CD14-positive monocyte (primary cell): Measurements from ENCODE around the gene NUBPL. TPM values are rescaled to one million over a fixed set of nuclear protein-coding genes. Genes with fewer than 3 reads are reported as not detected.

Source experiments
- DNase-seq, 3 donors: peaks; one replicate each; pipeline ENCODE4 v3.0.0-alpha.2; 2011 to 2022
- H2AFZ ChIP-seq: 2 replicates; pipeline ENCODE4 v1.6.0; 2012; ENCODE audit warnings: mild to moderate bottlenecking, low read depth, low read length, inconsistent platforms; ENCODE audit not compliant: insufficient read depth, poor library complexity, severe bottlenecking
- H3K27ac ChIP-seq, 2 donors: 1 replicate in 1 of 2; 2 replicates in 1 of 2; pipeline ENCODE4 v1.5.1; 2012 to 2013; ENCODE audit warnings: low read length in 2 of 2, control low read depth in 1 of 2, inconsistent platforms in 1 of 2, low read depth in 1 of 2, mild to moderate bottlenecking in 1 of 2
- H3K27me3 ChIP-seq, 2 donors: one replicate each; pipeline versions ENCODE4 v1.6.0 to v1.6.1; 2011 to 2013; ENCODE audit warnings: low read length in 2 of 2; ENCODE audit not compliant: control insufficient read depth in 2 of 2, insufficient read depth in 2 of 2
- H3K36me3 ChIP-seq, 2 donors: replicated peaks in 1 of 2; 1 replicate in 1 of 2; 2 replicates in 1 of 2; pipeline versions ENCODE4 v1.5.1 to v1.6.1; 2012 to 2013; ENCODE audit warnings: low read length in 2 of 2, control low read depth in 1 of 2, inconsistent platforms in 1 of 2, mild to moderate bottlenecking in 1 of 2; ENCODE audit not compliant: insufficient read depth in 2 of 2, control insufficient read depth in 1 of 2
- H3K4me1 ChIP-seq, 2 donors: 1 replicate in 1 of 2; 2 replicates in 1 of 2; pipeline versions ENCODE4 v1.5.1 to v1.6.1; 2012 to 2013; ENCODE audit warnings: low read length in 2 of 2, control low read depth in 1 of 2, inconsistent platforms in 1 of 2, mild to moderate bottlenecking in 1 of 2, moderate library complexity in 1 of 2; ENCODE audit not compliant: insufficient read depth in 2 of 2, control insufficient read depth in 1 of 2
- H3K4me2 ChIP-seq: replicated peaks from 2 replicates; pipeline ENCODE3; 2012; ENCODE audit warnings: low read length, moderate library complexity, mild to moderate bottlenecking; ENCODE audit not compliant: poor library complexity, severe bottlenecking; ENCODE audit errors: extremely low read depth
- H3K4me3 ChIP-seq, 3 experiments: fragments of 200-600 bp in 1 of 3; sonication (generic) in 1 of 3; replicated peaks in 1 of 3; 1 replicate in 2 of 3; 2 replicates in 1 of 3; pipeline ENCODE4 v1.5.1; 2011 to 2013; ENCODE audit warnings: low read length in 3 of 3, mild to moderate bottlenecking in 3 of 3, control low read depth in 2 of 3, low read depth in 2 of 3, inconsistent platforms in 1 of 3, moderate library complexity in 1 of 3
- H3K79me2 ChIP-seq: 2 replicates; pipeline ENCODE4 v1.6.0; 2012; ENCODE audit warnings: mild to moderate bottlenecking, control low read depth, inconsistent platforms, low read length, moderate library complexity; ENCODE audit not compliant: insufficient read depth
- H3K9ac ChIP-seq: 2 replicates; pipeline ENCODE4 v1.6.0; 2017; ENCODE audit warnings: low read length, mild to moderate bottlenecking; ENCODE audit not compliant: insufficient read depth, poor library complexity, severe bottlenecking
- H3K9me3 ChIP-seq, 2 donors: replicated peaks in 1 of 2; 1 replicate in 1 of 2; 2 replicates in 1 of 2; pipeline versions ENCODE4 v1.5.1 to v1.6.1; 2012 to 2013; ENCODE audit warnings: low read length in 2 of 2, control low read depth in 1 of 2; ENCODE audit not compliant: control insufficient read depth in 1 of 2, insufficient read depth in 1 of 2
- H4K20me1 ChIP-seq: 2 replicates; pipeline ENCODE4 v1.6.0; 2012; ENCODE audit warnings: mild to moderate bottlenecking, low read length, control low read depth, moderate library complexity; ENCODE audit not compliant: insufficient read depth
- H3K27ac Mint-ChIP-seq, 7 donors: one replicate each; pipeline ENCODE4 v1.8.0; 2020; ENCODE audit warnings: mild to moderate bottlenecking in 7 of 7, mixed read lengths in 7 of 7, moderate library complexity in 6 of 7, inconsistent platforms in 2 of 7
- H3K27me3 Mint-ChIP-seq, 3 donors: one replicate each; pipeline ENCODE4 v1.8.0; 2021 to 2022; ENCODE audit warnings: low read depth in 3 of 3, mild to moderate bottlenecking in 3 of 3, mixed read lengths in 3 of 3, moderate library complexity in 3 of 3, inconsistent platforms in 1 of 3
- H3K36me3 Mint-ChIP-seq, 2 donors: one replicate each; pipeline ENCODE4 v1.8.0; 2020; ENCODE audit warnings: mixed read lengths in 2 of 2, inconsistent platforms in 1 of 2, mild to moderate bottlenecking in 1 of 2
- H3K4me1 Mint-ChIP-seq: one replicate; pipeline ENCODE4 v1.8.0; 2020; ENCODE audit warnings: mild to moderate bottlenecking, mixed read lengths
- H3K4me3 Mint-ChIP-seq, 2 donors: one replicate each; pipeline ENCODE4 v1.8.0; 2020; ENCODE audit warnings: mild to moderate bottlenecking in 2 of 2, mixed read lengths in 2 of 2, moderate library complexity in 1 of 2
- H3K9me3 Mint-ChIP-seq, 7 donors: one replicate each; pipeline ENCODE4 v1.8.0; 2020 to 2022; ENCODE audit warnings: mixed read lengths in 7 of 7, mild to moderate bottlenecking in 6 of 7, moderate library complexity in 6 of 7, inconsistent platforms in 2 of 7
- WGBS: methylation state at CpG from one replicate; pipeline ENCODE4 v1.1.5; 2013; ENCODE audit warnings: missing lambda C conversion rate; ENCODE audit not compliant: insufficient coverage; 5-methylcytosine and 5-hydroxymethylcytosine counted together
- intact Hi-C, 2 donors: fragments of 100-400 bp; cut with micrococcal nuclease; formaldehyde crosslinking; loops; one replicate each; pipeline versions ENCODE4 v1.15.0 to v1.15.1; 2023
- polyA plus RNA-seq, 3 donors: library from polyadenylated mRNA; depleted of rRNA in 1 of 3; unstranded in 2 of 3; stranded (reverse) in 1 of 3; fragments of 300-500 nt in 2 of 3; fragments of >200 nt in 1 of 3; fragmentation: Illumina TruSeq in 2 of 3; gene quantifications; 1 replicate in 2 of 3; 2 replicates in 1 of 3; pipeline ENCODE4 v1.2.3, GENCODE V29; 2012 to 2021
- TF ChIP-seq, protein P1 (sequence below): fragments of 200-600 bp; IDR thresholded peaks from one replicate; pipeline ENCODE4 v1.8.0; 2022; ENCODE audit warnings: antibody characterized with exemption, mild to moderate bottlenecking

NUBPL gene
- polyA plus RNA-seq, 3 donors = 0.75 to 2.4 (median 2.3) TPM

DNA sequence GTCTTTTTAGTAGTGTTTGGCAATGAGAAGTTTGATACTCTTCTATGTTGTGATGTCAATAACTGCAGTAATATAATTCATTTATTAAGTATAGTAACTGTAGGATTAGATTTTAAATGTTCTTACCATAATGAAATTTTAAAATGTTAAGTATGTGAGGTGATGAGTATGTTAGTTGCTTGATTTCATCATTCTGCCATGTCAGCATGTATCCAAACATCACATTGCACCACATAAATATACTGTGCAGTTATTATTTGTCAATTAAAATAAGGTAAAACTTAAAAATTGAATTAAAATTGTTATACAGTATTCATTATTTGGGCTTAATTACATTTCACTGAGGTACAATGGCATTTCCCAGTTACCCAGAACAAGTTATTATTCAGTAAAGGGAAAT, 138.6 kb downstream of the NUBPL start:
- Histone ChIP-seq H3K4me1 (no peaks in the 10 kb centered on the region), H3K79me2 (no peaks in the 10 kb centered on the region), H3K27me3 (no peaks in the 10 kb centered on the region), H3K4me2 (no peak overlapping the region), H3K9me3 (peaks cover 11 to 35% of the 10 kb centered on the region in 2 donors), H3K4me3 (no peak overlapping the region), H2AFZ (no peak overlapping the region), H3K9ac (no peak overlapping the region), H3K36me3 (no peaks in the 10 kb centered on the region), H3K27ac (no peak overlapping the region), H4K20me1 (no peaks in the 10 kb centered on the region)
- no peak overlapping the region for H3K27ac Mint-ChIP-seq
- H3K36me3 Mint-ChIP-seq = peaks cover 3 to 12% of the 10 kb centered on the region in 2 donors
- H3K4me3 Mint-ChIP-seq = no peak overlapping the region
- no peaks in the 10 kb centered on the region for H3K27me3 Mint-ChIP-seq
- intact Hi-C loops = no loop called here
- no peaks in the 10 kb centered on the region for H3K4me1 Mint-ChIP-seq
- TF ChIP-seq, protein P1, sequence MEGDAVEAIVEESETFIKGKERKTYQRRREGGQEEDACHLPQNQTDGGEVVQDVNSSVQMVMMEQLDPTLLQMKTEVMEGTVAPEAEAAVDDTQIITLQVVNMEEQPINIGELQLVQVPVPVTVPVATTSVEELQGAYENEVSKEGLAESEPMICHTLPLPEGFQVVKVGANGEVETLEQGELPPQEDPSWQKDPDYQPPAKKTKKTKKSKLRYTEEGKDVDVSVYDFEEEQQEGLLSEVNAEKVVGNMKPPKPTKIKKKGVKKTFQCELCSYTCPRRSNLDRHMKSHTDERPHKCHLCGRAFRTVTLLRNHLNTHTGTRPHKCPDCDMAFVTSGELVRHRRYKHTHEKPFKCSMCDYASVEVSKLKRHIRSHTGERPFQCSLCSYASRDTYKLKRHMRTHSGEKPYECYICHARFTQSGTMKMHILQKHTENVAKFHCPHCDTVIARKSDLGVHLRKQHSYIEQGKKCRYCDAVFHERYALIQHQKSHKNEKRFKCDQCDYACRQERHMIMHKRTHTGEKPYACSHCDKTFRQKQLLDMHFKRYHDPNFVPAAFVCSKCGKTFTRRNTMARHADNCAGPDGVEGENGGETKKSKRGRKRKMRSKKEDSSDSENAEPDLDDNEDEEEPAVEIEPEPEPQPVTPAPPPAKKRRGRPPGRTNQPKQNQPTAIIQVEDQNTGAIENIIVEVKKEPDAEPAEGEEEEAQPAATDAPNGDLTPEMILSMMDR = no peak
- DNase-seq = no peak
- peaks cover 17 to 36% (median 27%) of the 10 kb centered on the region in 7 donors for H3K9me3 Mint-ChIP-seq

DNA sequence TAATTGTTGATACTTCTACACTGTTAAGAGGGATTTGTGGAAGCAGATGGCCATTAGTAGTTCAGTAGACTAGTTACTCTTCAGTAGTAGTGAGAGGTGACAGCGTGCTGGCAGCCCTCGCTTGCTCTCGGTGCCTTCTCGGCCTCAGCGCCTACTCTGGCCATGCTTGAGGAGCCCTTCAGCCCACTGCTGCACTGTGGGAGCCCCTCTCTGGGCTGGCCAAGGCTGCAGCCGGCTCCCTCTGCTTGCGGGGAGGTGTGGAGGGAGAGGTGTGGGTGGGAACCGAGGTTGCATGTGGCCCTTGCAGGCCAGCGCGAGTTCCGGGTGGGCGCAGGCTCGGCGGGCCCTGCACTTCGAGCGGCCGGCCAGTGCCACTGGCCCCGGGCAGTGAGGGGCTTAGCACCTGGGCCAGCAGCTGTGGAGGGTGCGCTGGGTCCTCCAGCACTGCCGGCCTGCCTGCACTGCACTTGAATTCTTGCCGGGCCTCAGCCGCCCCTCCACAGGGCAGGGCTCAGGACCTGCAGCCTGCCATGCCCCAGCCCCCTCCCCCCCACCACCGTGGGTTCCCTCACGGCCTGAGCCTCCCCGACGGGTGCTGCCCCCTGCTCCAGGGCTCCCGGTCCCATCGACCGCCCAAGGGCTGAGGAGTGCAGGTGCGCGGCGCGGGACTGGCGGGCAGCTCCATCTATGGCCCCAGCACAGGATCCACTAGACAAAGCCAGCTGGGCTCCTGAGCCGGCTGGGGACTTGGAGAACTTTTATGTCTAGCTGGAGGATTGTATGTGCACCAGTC, 139.3 kb downstream of the NUBPL start:
- no peak overlapping the region for H2AFZ ChIP-seq
- no peaks in the 10 kb centered on the region for H4K20me1 ChIP-seq
- H3K4me3 ChIP-seq = no peak overlapping the region
- Mint-ChIP-seq H3K4me3 (no peak overlapping the region), H3K27me3 (no peaks in the 10 kb centered on the region), H3K27ac (no peak overlapping the region), H3K9me3 (peaks cover 22 to 41% (median 34%) of the 10 kb centered on the region in 7 donors), H3K4me1 (no peaks in the 10 kb centered on the region), H3K36me3 (peaks cover 6 to 17% of the 10 kb centered on the region in 2 donors)
- H3K9me3 ChIP-seq = peaks cover 11 to 41% of the 10 kb centered on the region in 2 donors
- no peak overlapping the region for H3K4me2 ChIP-seq
- WGBS = 99% methylated on average over 32 of the region's 35 CpGs
- intact Hi-C loops = no loop called here
- H3K27ac ChIP-seq = no peak overlapping the region
- TF ChIP-seq, protein P1 = no peak
- no peaks in the 10 kb centered on the region for H3K79me2 ChIP-seq
- H3K9ac ChIP-seq = no peak overlapping the region
- no peaks in the 10 kb centered on the region for H3K27me3 ChIP-seq
- no peaks in the 10 kb centered on the region for H3K36me3 ChIP-seq
- H3K4me1 ChIP-seq = no peaks in the 10 kb centered on the region
- DNase-seq = no peak
